HEK293T (cell line): Measurements from ENCODE around the gene ESAM.

ENCODE experiments used
- ARNT ChIP-seq: fragments of 450-650 bp; IDR thresholded peaks from 2 replicates; pipeline ENCODE4 v1.6.1; 2017; ENCODE audit warnings: mild to moderate bottlenecking
- BHLHE40 ChIP-seq: fragments of 450-650 bp; IDR thresholded peaks from 2 replicates; pipeline ENCODE4 v1.6.1; 2016; ENCODE audit warnings: mild to moderate bottlenecking, moderate library complexity, borderline replicate concordance
- ELF4 ChIP-seq: fragments of 450-650 bp; IDR thresholded peaks from 2 replicates; pipeline ENCODE4 v1.6.1; 2017; ENCODE audit warnings: antibody characterized with exemption
- FOXA1 ChIP-seq: fragments of 450-650 bp; IDR thresholded peaks from 2 replicates; pipeline ENCODE4 v1.6.1; 2016; ENCODE audit warnings: mild to moderate bottlenecking
- FOXM1 ChIP-seq: fragments of 450-650 bp; IDR thresholded peaks from 2 replicates; pipeline ENCODE4 v1.6.1; 2017; ENCODE audit warnings: mild to moderate bottlenecking, borderline replicate concordance
- SP1 ChIP-seq: fragments of 450-650 bp; IDR thresholded peaks from 2 replicates; pipeline ENCODE4 v1.6.1; 2017
- TARDBP ChIP-seq: fragments of 450-650 bp; IDR thresholded peaks from 2 replicates; pipeline ENCODE4 v1.6.1; 2016

DNA sequence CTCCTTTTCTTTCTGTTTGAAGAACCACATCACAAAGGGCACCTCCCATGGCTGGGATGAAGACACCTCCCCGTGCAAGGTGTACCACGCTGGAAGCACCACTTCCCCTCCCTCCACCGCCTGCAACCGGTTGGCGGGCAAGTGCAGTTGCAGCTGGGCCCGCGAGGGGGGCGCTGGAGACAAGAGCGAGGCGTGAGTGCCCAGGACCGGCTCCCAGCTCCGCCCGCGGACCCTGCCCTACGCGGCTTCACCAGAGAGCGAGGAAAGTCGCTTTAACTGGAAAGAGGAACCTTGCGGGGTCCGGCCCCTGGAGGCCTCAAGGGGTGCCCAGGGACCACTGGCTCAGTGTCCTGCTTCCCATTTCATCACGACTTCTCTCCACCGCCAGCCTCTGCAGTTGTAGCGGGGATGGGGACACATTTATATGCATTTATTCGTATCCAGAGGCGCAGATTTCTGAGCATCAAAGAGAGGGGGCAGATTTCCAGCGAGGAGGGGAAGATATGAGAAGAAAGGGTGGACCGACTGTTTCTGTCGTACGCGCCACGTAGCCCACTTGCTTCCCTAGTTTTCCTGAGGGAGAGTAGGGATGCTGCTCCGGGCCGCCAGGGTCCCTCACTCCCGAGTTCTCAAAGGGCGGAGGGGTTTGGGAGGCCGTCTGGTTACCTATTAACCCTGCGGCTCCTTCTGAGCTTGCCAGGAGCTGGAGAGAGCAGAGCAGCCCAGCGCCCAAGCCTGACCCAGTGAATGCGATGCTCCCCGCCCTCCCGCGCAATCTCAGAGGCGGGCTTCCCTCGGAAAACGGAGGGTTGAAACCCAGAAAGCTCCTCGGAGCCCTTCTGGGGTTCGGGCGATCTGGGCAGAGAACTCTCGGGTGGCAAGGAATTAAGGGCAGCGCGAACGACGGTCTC is 3.5 kb downstream of the ESAM start:
- TF ChIP-seq ARNT: no peak
- no peak for TF ChIP-seq FOXM1
- TF ChIP-seq SP1: no peak
- TF ChIP-seq FOXA1: no peak
- TF ChIP-seq BHLHE40: no peak
- TF ChIP-seq ELF4: no peak
- TF ChIP-seq TARDBP: no peak
